Mesendoderm (in vitro differentiated cells): Measurements from ENCODE around the gene AP1G2.

Source experiments
- DNase-seq: peaks from one replicate; pipeline ENCODE4 v3.0.0; 2013
- H2AK5ac ChIP-seq: 2 replicates; pipeline ENCODE4 v1.6.1; 2013; ENCODE audit warnings: low read length, inconsistent platforms
- H2BK120ac ChIP-seq: 2 replicates; pipeline ENCODE4 v1.6.1; 2013; ENCODE audit warnings: low read depth, mild to moderate bottlenecking, low read length, moderate library complexity, mixed read lengths
- H2BK15ac ChIP-seq: replicated peaks from 2 replicates; pipeline ENCODE4 v1.6.1; 2013; ENCODE audit warnings: low read depth, mild to moderate bottlenecking, moderate library complexity
- H2BK5ac ChIP-seq: 2 replicates; pipeline ENCODE4 v1.6.1; 2013; ENCODE audit warnings: low read length, inconsistent platforms
- H3K18ac ChIP-seq: 2 replicates; pipeline ENCODE4 v1.6.1; 2013; ENCODE audit warnings: mild to moderate bottlenecking, low read length, mixed read lengths
- H3K23ac ChIP-seq: one replicate; pipeline ENCODE4 v1.6.1; 2013; ENCODE audit warnings: low read length
- H3K27ac ChIP-seq: 2 replicates; pipeline ENCODE4 v1.5.1; 2013; ENCODE audit warnings: low read depth, mild to moderate bottlenecking, inconsistent platforms, low read length, moderate library complexity
- H3K27me3 ChIP-seq: 2 replicates; pipeline ENCODE4 v1.6.1; 2013; ENCODE audit warnings: low read length, control low read depth, mild to moderate bottlenecking, inconsistent platforms; ENCODE audit not compliant: insufficient read depth, poor library complexity
- H3K36me3 ChIP-seq: 2 replicates; pipeline ENCODE4 v1.6.1; 2013; ENCODE audit warnings: low read length, inconsistent platforms; ENCODE audit not compliant: control insufficient read depth, insufficient read depth
- H3K4ac ChIP-seq: one replicate; pipeline ENCODE4 v1.6.1; 2013; ENCODE audit warnings: low read depth, mild to moderate bottlenecking, low read length, moderate library complexity
- H3K4me1 ChIP-seq: 2 replicates; pipeline ENCODE4 v1.6.1; 2013; ENCODE audit warnings: low read depth, low read length, inconsistent platforms; ENCODE audit not compliant: control insufficient read depth
- H3K4me2 ChIP-seq: 2 replicates; pipeline ENCODE4 v1.6.1; 2013; ENCODE audit warnings: low read length
- H3K4me3 ChIP-seq: 2 replicates; pipeline ENCODE4 v1.5.1; 2013; ENCODE audit warnings: mild to moderate bottlenecking, low read length
- H3K56ac ChIP-seq: one replicate; pipeline ENCODE4 v1.6.1; 2013; ENCODE audit warnings: low read length
- H3K79me1 ChIP-seq: 2 replicates; pipeline ENCODE4 v1.6.1; 2013; ENCODE audit warnings: low read length, inconsistent platforms
- H3K79me2 ChIP-seq: 2 replicates; pipeline ENCODE4 v1.6.1; 2013; ENCODE audit warnings: mild to moderate bottlenecking, low read length; ENCODE audit not compliant: control insufficient read depth, insufficient read depth
- H3K9ac ChIP-seq: 2 replicates; pipeline ENCODE4 v1.6.1; 2013; ENCODE audit warnings: low read length, inconsistent platforms
- H4K5ac ChIP-seq: one replicate; pipeline ENCODE4 v1.6.1; 2013; ENCODE audit warnings: low read length
- H4K8ac ChIP-seq: one replicate; pipeline ENCODE4 v1.6.1; 2013; ENCODE audit warnings: low read depth, mild to moderate bottlenecking, control low read depth, low read length, moderate library complexity
- WGBS: extraction: QIAGEN DNeasy Blood & Tissue Kit; methylation state at CpG from one replicate; pipeline ENCODE4 v1.1.7; 2013; ENCODE audit warnings: low lambda C conversion rate, missing lambda C conversion rate; ENCODE audit not compliant: insufficient coverage; ENCODE audit errors: extremely low coverage; 5-methylcytosine and 5-hydroxymethylcytosine counted together

The AP1G2 gene

GRCh38 chr14:23608454-23608853 lies 40.9 kb upstream of the AP1G2 start:
- no peak overlapping the region for H3K27ac ChIP-seq

GRCh38 chr14:23605931-23606585 lies 38.5 kb upstream of the AP1G2 start:
- Histone ChIP-seq H3K18ac (no peak overlapping the region), H4K8ac (no peak overlapping the region), H2BK5ac (no peak overlapping the region), H3K4me1 (no peaks in the 10 kb centered on the region), H3K56ac (no peak overlapping the region), H3K9ac (no peak overlapping the region), H3K4me3 (no peak overlapping the region), H4K5ac (no peak overlapping the region), H3K4ac (no peak overlapping the region), H2AK5ac (no peak overlapping the region), H3K27me3 (no peaks in the 10 kb centered on the region), H3K27ac (no peak overlapping the region), H3K36me3 (no peaks in the 10 kb centered on the region), H3K79me2 (no peaks in the 10 kb centered on the region), H2BK15ac (no peak overlapping the region), H3K23ac (no peak overlapping the region), H3K4me2 (no peak overlapping the region), H3K79me1 (no peaks in the 10 kb centered on the region), H2BK120ac (no peak overlapping the region)
- no peak for DNase-seq
- no CpG with 5 or more reads among the region's 6 CpGs for WGBS

More at GRCh38 chr14:23608454-23608853, 40.9 kb upstream of the AP1G2 start:
- Histone ChIP-seq H2AK5ac (no peak overlapping the region), H4K8ac (no peak overlapping the region), H3K4me2 (no peak overlapping the region), H2BK5ac (no peak overlapping the region), H3K18ac (no peak overlapping the region), H4K5ac (no peak overlapping the region), H3K79me2 (no peaks in the 10 kb centered on the region), H3K4me1 (no peaks in the 10 kb centered on the region), H3K36me3 (no peaks in the 10 kb centered on the region), H3K4me3 (no peak overlapping the region), H3K4ac (no peak overlapping the region), H3K23ac (no peak overlapping the region), H3K9ac (no peak overlapping the region), H3K27me3 (no peaks in the 10 kb centered on the region), H3K79me1 (no peaks in the 10 kb centered on the region), H2BK15ac (no peak overlapping the region), H3K56ac (no peak overlapping the region), H2BK120ac (no peak overlapping the region)
- WGBS, result no CpG with 5 or more reads among the region's 1 CpG
- DNase-seq, result no peak

DNA sequence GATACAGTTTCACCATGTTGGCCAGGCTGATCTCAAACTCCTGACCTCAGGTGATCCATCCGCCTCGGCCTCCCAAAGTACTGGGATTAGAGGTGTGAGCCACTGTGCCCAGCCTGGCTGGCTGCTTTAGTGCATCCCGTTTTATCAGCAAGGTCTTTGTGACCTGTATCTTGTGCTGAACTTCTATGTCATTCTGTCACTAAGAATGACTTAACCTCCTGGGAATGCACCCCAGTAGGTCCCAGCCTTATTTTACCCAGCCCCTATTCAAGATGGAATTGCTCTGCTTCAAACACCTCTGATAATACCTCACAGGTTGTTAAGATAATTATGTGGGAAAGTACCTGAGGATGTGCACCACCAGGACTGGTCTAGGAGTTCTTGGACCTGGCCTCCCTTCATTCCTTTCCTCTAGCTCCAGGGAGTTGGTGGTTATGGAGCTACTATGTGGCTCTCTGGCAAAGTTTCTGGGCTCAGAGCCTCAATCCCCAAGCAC lies 37.1 kb upstream of the AP1G2 start:
- H2BK120ac ChIP-seq, result no peak overlapping the region
- no peaks in the 10 kb centered on the region for H3K79me1 ChIP-seq
- no peak overlapping the region for H2BK5ac ChIP-seq
- no peak overlapping the region for H3K18ac ChIP-seq
- H3K4me2 ChIP-seq, result no peak overlapping the region
- no peak overlapping the region for H3K56ac ChIP-seq
- H2BK15ac ChIP-seq, result no peak overlapping the region
- no peak overlapping the region for H4K8ac ChIP-seq
- DNase-seq, result peak; percentile 67
- H3K9ac ChIP-seq, result no peak overlapping the region
- no peak overlapping the region for H4K5ac ChIP-seq
- no peak overlapping the region for H2AK5ac ChIP-seq
- no peaks in the 10 kb centered on the region for H3K79me2 ChIP-seq
- H3K27me3 ChIP-seq, result no peaks in the 10 kb centered on the region
- no peak overlapping the region for H3K23ac ChIP-seq
- no peak overlapping the region for H3K27ac ChIP-seq
- no peak overlapping the region for H3K4me3 ChIP-seq
- no peaks in the 10 kb centered on the region for H3K36me3 ChIP-seq
- WGBS, result no CpG with 5 or more reads among the region's 3 CpGs
- H3K4me1 ChIP-seq, result no peaks in the 10 kb centered on the region
- H3K4ac ChIP-seq, result no peak overlapping the region

DNA sequence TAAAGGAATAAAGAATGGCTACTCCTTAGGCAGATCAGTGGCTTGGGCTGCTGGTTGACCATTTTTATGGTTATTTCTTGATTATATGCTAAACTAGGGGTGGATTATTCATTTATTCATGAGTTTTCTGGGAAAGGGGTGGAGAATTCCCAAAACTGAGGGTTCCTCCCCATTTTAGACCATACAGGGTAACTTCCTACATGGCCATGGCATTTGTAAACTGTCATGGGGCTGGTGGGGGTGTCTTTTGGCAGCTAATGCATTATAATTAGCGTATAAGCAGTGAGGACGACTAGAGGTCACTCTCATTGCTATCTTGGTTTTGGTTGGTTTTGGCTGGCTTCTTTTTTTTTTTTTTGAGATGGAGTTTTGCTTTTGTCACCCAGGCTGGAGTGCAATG lies 36.6 kb upstream of the AP1G2 start:
- WGBS, result no CpG with 5 or more reads among the region's 2 CpGs

DNA sequence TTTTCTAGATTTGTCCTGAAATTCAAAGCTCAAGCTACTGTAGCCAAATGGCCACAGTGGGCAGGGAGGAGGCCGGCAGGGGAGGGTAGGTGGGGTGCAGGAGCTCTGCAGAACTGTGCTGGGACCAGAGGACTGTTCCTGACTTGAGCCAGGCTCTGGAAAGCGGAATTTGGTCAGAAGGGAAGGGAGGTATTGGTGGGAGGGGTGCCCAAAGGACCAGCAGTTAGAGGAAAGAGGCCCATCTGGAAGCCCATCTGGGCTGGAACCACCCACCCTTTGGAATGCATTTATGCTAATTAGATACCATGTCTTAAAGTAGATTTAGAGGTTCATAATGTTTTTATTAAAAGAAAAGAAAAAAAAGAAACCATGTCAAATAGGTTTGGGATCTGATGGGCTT lies 35.5 kb upstream of the AP1G2 start:
- no peak overlapping the region for H3K23ac ChIP-seq
- no peak overlapping the region for H2BK120ac ChIP-seq
- no peak overlapping the region for H3K18ac ChIP-seq
- DNase-seq, result no peak
- no peaks in the 10 kb centered on the region for H3K4me1 ChIP-seq
- no peak overlapping the region for H3K27ac ChIP-seq
- WGBS, result no CpG with 5 or more reads among the region's 2 CpGs
- H4K5ac ChIP-seq, result no peak overlapping the region
- no peak overlapping the region for H2AK5ac ChIP-seq
- H3K56ac ChIP-seq, result no peak overlapping the region
- no peak overlapping the region for H3K4ac ChIP-seq
- H2BK15ac ChIP-seq, result no peak overlapping the region
- no peak overlapping the region for H3K9ac ChIP-seq
- no peaks in the 10 kb centered on the region for H3K79me1 ChIP-seq
- H3K79me2 ChIP-seq, result no peaks in the 10 kb centered on the region
- no peak overlapping the region for H3K4me2 ChIP-seq
- no peak overlapping the region for H3K4me3 ChIP-seq
- H3K36me3 ChIP-seq, result no peaks in the 10 kb centered on the region
- no peak overlapping the region for H4K8ac ChIP-seq
- no peaks in the 10 kb centered on the region for H3K27me3 ChIP-seq
- H2BK5ac ChIP-seq, result no peak overlapping the region

More for the DNA sequence above, 36.6 kb upstream of the AP1G2 start:
- Histone ChIP-seq H3K56ac (no peak overlapping the region), H3K4ac (no peak overlapping the region), H3K36me3 (no peaks in the 10 kb centered on the region), H3K4me3 (no peak overlapping the region), H2BK5ac (no peak overlapping the region), H2BK120ac (no peak overlapping the region), H2AK5ac (no peak overlapping the region), H3K4me2 (no peak overlapping the region), H3K9ac (no peak overlapping the region), H3K4me1 (no peaks in the 10 kb centered on the region), H3K27me3 (no peaks in the 10 kb centered on the region), H3K27ac (no peak overlapping the region), H3K23ac (no peak overlapping the region), H4K8ac (no peak overlapping the region), H3K18ac (no peak overlapping the region), H3K79me2 (no peaks in the 10 kb centered on the region), H2BK15ac (no peak overlapping the region), H3K79me1 (no peaks in the 10 kb centered on the region), H4K5ac (no peak overlapping the region)
- DNase-seq, result no peak
